OCI-LY1 (cell line): ENCODE results near the gene SLC12A3.

Experiments used
- CTCF ChIP-seq: fragments of 200-600 bp; sonication (generic), shearing (Covaris generic); IDR thresholded peaks from 2 replicates; pipeline ENCODE4 v1.5.1; 2017; ENCODE audit warnings: mild to moderate bottlenecking, antibody characterized with exemption, low read length, moderate library complexity, mixed read lengths
- EZH2 ChIP-seq: fragments of 200-600 bp; sonication (generic), shearing (Covaris generic); IDR thresholded peaks from 2 replicates; pipeline ENCODE4 v1.8.0; 2017; ENCODE audit warnings: borderline replicate concordance, mixed run types, mild to moderate bottlenecking, antibody characterized with exemption, low read length, moderate library complexity, mixed read lengths

DNA sequence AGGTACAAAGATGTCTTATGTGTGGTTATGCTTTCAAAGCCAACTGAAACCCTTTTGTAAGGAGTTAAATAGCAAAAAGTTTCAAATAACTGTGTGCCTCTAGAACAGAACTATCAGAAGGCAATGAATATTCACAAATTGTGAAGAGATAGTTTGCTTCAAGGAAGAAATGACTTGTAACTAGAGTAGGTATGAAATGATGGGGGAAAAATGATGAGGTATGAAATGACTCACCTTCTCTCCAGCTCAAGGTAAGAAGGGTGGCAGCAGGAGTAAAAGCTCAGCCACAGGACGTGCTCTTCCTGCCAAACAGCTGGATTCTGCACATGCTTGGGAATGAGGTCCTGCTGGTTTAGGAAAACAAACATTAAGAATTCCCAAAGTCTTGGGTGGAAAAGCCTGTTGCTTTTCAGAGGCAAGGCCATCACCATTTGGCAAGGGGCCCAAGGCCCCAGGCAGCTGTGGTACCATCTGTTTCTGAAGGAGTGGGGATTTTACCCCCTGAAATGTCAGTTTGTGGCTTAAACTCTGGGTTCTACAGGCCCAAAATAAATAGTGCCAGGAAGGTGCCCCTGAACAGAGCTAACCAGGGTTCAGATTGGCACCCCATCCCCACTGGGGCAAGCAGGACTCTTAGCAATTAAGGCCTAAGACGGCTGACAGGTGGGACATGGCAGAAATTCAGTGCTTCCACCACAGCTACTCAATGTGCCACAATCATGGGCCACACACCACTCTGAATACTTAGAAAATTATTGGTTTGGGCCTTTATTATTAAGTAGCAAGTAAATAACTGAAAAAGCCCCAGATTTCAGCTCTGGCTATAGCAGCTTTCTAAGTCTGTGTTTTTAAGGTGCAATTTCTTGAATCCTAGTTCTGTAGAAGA is 80.2 kb downstream of the SLC12A3 start:
- TF ChIP-seq CTCF (no peak), EZH2 (no peak)
